Colonic mucosa (tissue), 4 donors: ENCODE data around the gene CCDC186. TPM values are rescaled to one million over a fixed set of nuclear protein-coding genes. Genes with fewer than 3 reads are reported as not detected.
A peak's percentile ranks its signal among the peaks of the same experiment; 100 is the strongest.

Experiments
- DNase-seq: peaks from one replicate; pipeline ENCODE4 v3.0.0-alpha.2; 2020
- H3K27ac ChIP-seq: fragments of 200-600 bp; one replicate; pipeline ENCODE4 v1.8.0; 2021
- H3K27me3 ChIP-seq: fragments of 200-600 bp; one replicate; pipeline ENCODE4 v1.8.0; 2021
- H3K36me3 ChIP-seq: fragments of 200-600 bp; one replicate; pipeline ENCODE4 v1.8.0; 2021
- H3K4me1 ChIP-seq: fragments of 200-600 bp; one replicate; pipeline ENCODE4 v1.8.0; 2021; ENCODE audit warnings: mild to moderate bottlenecking
- H3K4me3 ChIP-seq: fragments of 200-600 bp; one replicate; pipeline ENCODE4 v1.8.0; 2021
- H3K9ac ChIP-seq, 2 donors: one replicate each; pipeline ENCODE4 v1.7.0; 2013; ENCODE audit warnings: control low read depth in 2 of 2, low read depth in 2 of 2, low read length in 2 of 2
- H3K9me3 ChIP-seq: fragments of 200-600 bp; one replicate; pipeline ENCODE4 v1.8.0; 2021
- intact Hi-C: fragments of 100-400 bp; cut with DNase I; formaldehyde crosslinking; loops from one replicate; pipeline ENCODE4 v1.14.1; 2022
- total RNA-seq, 2 donors: library from RNA; stranded (reverse); fragmentation: NEBNext Ultra II Directional in 1 of 2; extraction: Animal tissue kit (Norgen Biotek cat#: 25700) in 1 of 2; gene quantifications; one replicate each; pipeline ENCODE4 v1.2.1, GENCODE V29; 2021
- TF ChIP-seq, protein P1 (sequence below): fragments of 200-600 bp; IDR thresholded peaks from one replicate; pipeline ENCODE4 v1.8.0; 2022; ENCODE audit warnings: antibody characterized with exemption, mild to moderate bottlenecking
- donor health status: healthy.
- donor health status: DM: no; HTN: no; CAD: no.
- donor health status: DM: no; HTN: no; CAD: no.

CCDC186 gene
- total RNA-seq, 2 donors from 2014 or later: 31.2 to 53.1 TPM

DNA sequence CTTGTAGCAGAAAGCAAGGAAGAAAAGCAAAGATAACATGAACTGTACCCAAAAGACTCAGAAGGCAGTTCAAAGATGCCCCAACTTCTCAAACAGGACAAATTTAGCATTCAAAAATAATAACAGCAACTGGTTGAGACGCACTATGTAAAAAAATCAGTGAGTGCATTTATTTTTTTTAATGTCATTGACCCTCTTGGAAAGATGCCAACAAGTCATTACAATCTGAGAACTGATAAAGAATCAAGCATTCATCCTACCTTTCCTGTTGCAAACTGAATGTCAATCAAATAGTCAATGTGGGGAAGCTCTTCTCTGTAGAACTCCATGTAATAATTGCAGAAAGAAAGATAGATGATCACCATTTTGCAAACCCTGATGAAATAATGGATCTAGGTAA, 1.7 kb upstream of the CCDC186 start:
- intact Hi-C loops: no loop called here
- H3K27me3 ChIP-seq: no peaks in the 10 kb centered on the region
- TF ChIP-seq, protein P1, sequence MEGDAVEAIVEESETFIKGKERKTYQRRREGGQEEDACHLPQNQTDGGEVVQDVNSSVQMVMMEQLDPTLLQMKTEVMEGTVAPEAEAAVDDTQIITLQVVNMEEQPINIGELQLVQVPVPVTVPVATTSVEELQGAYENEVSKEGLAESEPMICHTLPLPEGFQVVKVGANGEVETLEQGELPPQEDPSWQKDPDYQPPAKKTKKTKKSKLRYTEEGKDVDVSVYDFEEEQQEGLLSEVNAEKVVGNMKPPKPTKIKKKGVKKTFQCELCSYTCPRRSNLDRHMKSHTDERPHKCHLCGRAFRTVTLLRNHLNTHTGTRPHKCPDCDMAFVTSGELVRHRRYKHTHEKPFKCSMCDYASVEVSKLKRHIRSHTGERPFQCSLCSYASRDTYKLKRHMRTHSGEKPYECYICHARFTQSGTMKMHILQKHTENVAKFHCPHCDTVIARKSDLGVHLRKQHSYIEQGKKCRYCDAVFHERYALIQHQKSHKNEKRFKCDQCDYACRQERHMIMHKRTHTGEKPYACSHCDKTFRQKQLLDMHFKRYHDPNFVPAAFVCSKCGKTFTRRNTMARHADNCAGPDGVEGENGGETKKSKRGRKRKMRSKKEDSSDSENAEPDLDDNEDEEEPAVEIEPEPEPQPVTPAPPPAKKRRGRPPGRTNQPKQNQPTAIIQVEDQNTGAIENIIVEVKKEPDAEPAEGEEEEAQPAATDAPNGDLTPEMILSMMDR: no peak
- H3K27ac ChIP-seq: no peak overlapping the region
- no peak overlapping the region for H3K9ac ChIP-seq
- H3K36me3 ChIP-seq: no peaks in the 10 kb centered on the region
- H3K9me3 ChIP-seq: no peaks in the 10 kb centered on the region
- H3K4me3 ChIP-seq: no peak overlapping the region
- H3K4me1 ChIP-seq: no peaks in the 10 kb centered on the region
- DNase-seq: no peak

DNA sequence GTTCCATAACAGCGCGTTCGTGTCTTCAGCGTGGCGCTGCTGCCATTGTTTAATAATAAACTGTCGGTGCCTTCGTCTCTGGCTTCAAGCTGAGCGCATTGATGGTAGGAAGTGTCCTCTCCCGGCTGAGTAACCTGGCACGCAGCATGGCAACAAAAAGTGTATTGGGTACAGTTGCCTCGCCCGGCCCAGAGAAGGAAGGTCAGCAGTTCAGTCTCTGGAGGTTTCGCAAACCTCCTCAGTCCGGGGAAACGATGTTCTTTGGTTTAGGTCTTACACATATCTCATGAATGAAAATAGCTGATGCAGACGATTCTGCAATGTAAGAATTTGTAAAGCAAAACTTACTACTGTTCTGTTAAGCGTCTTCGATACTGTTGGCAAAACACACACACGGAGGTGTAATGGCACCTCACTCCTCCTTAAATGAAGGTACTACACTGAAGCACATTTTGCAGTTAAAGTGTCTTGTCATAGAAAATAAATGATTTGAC, 739 bp upstream of the CCDC186 start:
- Histone ChIP-seq H3K9me3 (no peaks in the 10 kb centered on the region), H3K9ac (peak overlapping the region; percentile 9 to 93), H3K36me3 (no peaks in the 10 kb centered on the region), H3K27me3 (no peaks in the 10 kb centered on the region), H3K27ac (peak overlapping the region; percentile 91), H3K4me3 (peak overlapping the region; percentile 70), H3K4me1 (no peaks in the 10 kb centered on the region)
- TF ChIP-seq, protein P1: no peak
- intact Hi-C loops: no loop called here
- no peak for DNase-seq

DNA sequence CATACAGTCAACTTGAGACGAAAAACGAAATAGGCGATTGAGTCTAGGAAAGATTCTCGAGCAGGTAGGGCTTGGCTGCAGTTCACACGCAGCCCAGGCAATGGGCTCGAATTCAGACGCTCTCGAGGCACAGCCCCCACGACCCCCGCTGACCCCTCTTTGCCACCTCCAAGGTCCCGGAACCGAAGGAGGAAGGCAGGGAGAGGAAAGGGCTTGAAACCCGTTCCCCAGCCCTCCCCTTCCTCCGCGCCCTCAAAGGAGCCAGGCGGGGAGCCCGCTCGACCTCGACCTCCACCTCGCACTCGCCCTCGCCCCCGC, 441 bp downstream of the CCDC186 start:
- DNase-seq: no peak
- Histone ChIP-seq H3K4me3 (peak overlapping the region; percentile 70), H3K4me1 (no peaks in the 10 kb centered on the region), H3K9ac (peak overlapping the region; percentile 93 to 98), H3K27me3 (no peaks in the 10 kb centered on the region), H3K9me3 (no peaks in the 10 kb centered on the region), H3K27ac (peak overlapping the region; percentile 91), H3K36me3 (no peaks in the 10 kb centered on the region)
- intact Hi-C loops: no loop called here
- TF ChIP-seq, protein P1: no peak

DNA sequence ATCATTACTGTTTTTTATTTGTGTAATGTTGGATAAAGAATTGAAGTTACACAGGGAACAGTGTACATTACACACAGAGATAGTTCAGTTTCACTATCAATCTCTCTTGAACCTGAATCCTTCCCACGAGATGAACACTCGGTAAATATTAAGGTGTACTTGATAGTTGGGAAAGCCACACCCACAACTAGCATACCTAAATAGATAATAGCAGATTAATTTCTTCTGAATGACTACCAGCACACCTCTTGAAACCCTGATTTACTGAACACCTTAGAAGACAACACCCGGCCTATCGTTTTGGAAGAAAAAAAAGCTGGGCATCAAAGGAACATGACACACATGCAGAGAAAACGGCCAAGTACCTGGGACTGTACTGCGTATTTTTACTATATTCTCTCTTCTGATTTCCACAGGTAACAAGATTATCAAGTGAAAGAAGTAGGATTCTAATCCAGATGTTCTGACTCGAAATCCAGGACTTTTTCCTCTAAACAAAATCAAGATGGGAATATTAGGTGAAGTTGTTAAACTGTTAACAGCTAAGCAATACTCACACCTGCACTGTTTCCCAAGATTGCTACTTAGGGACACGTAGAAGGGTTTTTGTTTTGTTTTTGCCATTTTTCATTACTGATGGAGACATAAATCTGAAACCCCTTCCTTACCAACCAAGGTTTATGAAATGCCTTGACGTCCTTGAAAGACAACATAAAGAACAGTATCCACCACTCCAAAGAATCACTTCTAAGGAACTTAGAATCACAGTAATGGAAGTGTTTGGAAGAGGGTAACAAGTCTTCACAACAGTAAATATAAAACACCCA, 1.0 kb downstream of the CCDC186 start:
- intact Hi-C loops: no loop called here
- Histone ChIP-seq H3K27me3 (no peaks in the 10 kb centered on the region), H3K4me3 (peak overlapping the region; percentile 70), H3K36me3 (no peaks in the 10 kb centered on the region), H3K27ac (peak overlapping the region; percentile 91), H3K9me3 (no peaks in the 10 kb centered on the region), H3K9ac (peak overlapping the region; percentile 93 to 98), H3K4me1 (no peaks in the 10 kb centered on the region)
- DNase-seq: no peak
- TF ChIP-seq, protein P1: no peak

DNA sequence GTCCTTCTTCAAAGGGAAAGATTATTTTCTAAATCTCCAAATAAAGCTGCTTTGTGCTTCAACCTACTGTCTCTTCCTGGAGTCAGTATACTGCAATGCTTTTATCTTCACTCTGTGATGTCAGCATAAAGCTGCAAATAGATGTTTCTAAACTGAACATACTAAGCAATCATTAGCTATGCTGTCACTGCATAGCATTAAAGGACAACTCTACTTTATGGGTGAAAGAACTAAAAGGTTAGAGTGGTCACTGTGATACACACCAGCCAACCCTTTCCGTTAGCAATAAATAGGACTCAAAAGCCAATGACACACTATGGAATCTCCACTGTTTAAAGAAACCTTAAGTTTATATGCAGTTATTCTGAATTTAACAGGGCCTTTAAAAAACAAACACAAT, 1.8 kb downstream of the CCDC186 start:
- TF ChIP-seq, protein P1: no peak
- H3K4me3 ChIP-seq: peak overlapping the region; percentile 70
- no peaks in the 10 kb centered on the region for H3K4me1 ChIP-seq
- peak overlapping the region; percentile 3 for H3K27ac ChIP-seq
- H3K36me3 ChIP-seq: no peaks in the 10 kb centered on the region
- peak overlapping the region in 1 of 2 donors; percentile 93 for H3K9ac ChIP-seq
- H3K27me3 ChIP-seq: no peaks in the 10 kb centered on the region
- intact Hi-C loops: no loop called here
- H3K9me3 ChIP-seq: no peaks in the 10 kb centered on the region
- DNase-seq: no peak
